Measurements from ENCODE around the gene GFRAL.

Gene GFRAL

DNA sequence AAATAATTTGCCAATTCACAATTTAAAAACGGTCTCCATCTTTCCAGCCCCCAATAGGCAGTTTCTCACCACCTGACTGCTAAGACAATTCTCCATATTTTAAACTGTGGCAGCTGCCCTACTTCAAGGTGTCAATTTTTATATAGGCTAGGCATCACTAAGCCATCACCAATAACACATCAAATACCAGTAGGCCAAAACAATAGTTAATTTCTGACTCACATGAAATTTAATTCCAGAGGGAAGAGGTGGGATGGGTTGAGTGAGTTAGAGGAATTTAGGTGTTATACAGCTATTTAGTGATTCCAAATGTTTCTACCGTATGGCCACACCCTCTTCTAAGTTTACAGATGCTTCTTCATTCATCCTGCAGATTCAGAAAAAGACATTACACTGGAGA is 49.9 kb downstream of the GFRAL start:
- H3K9me3 ChIP-seq (ENCODE audit: low read length), result no peaks in the 10 kb centered on the region
- H3K36me3 ChIP-seq (ENCODE audit: insufficient read depth, low read length), result no peaks in the 10 kb centered on the region
- H3K27ac ChIP-seq (ENCODE audit: low read depth, low read length), result no peak overlapping the region
- no peaks in the 10 kb centered on the region for H3K27me3 ChIP-seq (ENCODE audit: control insufficient read depth in 1 of 2, insufficient read depth in 2 of 2, low read length in 2 of 2)
- no peak overlapping the region for H3K9ac ChIP-seq (ENCODE audit: low read length)
- H3K4me1 ChIP-seq (ENCODE audit: insufficient read depth, low read length), result no peaks in the 10 kb centered on the region
- H3K4me3 ChIP-seq (ENCODE audit: low read depth in 1 of 2, low read length in 2 of 2), result no peak overlapping the region

DNA sequence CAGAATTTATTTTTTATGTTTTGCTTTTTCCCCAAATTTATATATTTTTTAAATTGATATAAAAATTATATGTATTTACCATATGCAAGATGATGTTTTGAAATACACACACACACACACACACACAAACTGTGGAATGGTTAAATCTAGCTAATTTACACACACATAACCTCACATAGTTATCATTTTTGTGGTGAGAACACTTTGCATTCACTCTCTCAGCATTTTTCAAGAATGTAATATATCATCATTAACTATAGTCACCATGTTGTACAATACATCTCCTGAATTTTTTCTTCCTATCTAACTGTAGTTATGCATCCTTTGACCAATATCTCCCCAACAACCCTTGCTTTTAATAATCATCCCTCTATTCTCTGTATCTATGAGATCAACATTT is 52.2 kb downstream of the GFRAL start:
- no peaks in the 10 kb centered on the region for H3K27me3 ChIP-seq (ENCODE audit: control insufficient read depth in 1 of 2, insufficient read depth in 2 of 2, low read length in 2 of 2)
- no peaks in the 10 kb centered on the region for H3K36me3 ChIP-seq (ENCODE audit: insufficient read depth, low read length)
- H3K4me1 ChIP-seq (ENCODE audit: insufficient read depth, low read length), result no peaks in the 10 kb centered on the region
- H3K4me3 ChIP-seq (ENCODE audit: low read depth in 1 of 2, low read length in 2 of 2), result no peak overlapping the region
- no peaks in the 10 kb centered on the region for H3K9me3 ChIP-seq (ENCODE audit: low read length)
- H3K27ac ChIP-seq (ENCODE audit: low read depth, low read length), result no peak overlapping the region
- no peak overlapping the region for H3K9ac ChIP-seq (ENCODE audit: low read length)

- Histone ChIP-seq H3K27ac (ENCODE audit: low read depth, low read length) (no peak overlapping the region), H3K4me3 (ENCODE audit: low read depth in 1 of 2, low read length in 2 of 2) (no peak overlapping the region)
Observed at GRCh38 chr6:55379895-55380294, 52.6 kb downstream of the GFRAL start.

DNA sequence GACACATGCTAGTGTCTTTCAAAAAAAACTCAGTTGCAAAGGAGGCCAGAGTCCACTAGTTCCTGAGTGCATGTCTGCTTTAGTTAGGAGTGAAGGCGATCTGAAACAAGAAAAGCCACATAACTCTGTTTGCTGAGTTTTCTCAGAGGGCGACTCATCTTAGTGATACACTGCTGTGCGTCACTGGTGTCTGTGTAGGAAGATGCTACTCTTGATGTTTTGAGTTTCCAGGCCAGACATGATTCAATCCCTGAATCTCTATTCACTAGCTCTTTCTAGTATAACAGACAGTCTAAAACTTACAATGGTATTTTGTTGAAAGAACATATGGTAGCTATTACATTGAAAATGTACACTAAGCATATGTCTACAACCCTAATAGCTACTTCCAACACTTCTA is 60.9 kb downstream of the GFRAL start:
- no peak overlapping the region for H3K27ac ChIP-seq (ENCODE audit: low read depth, low read length)
- no peaks in the 10 kb centered on the region for H3K36me3 ChIP-seq (ENCODE audit: insufficient read depth, low read length)
- no peaks in the 10 kb centered on the region for H3K27me3 ChIP-seq (ENCODE audit: control insufficient read depth in 1 of 2, insufficient read depth in 2 of 2, low read length in 2 of 2)
- H3K9me3 ChIP-seq (ENCODE audit: low read length), result no peaks in the 10 kb centered on the region
- no peak overlapping the region for H3K9ac ChIP-seq (ENCODE audit: low read length)
- H3K4me3 ChIP-seq (ENCODE audit: low read depth in 1 of 2, low read length in 2 of 2), result no peak overlapping the region
- H3K4me1 ChIP-seq (ENCODE audit: insufficient read depth, low read length), result no peaks in the 10 kb centered on the region

More at GRCh38 chr6:55379895-55380294, 52.6 kb downstream of the GFRAL start:
- no peak overlapping the region for H3K9ac ChIP-seq (ENCODE audit: low read length)
- no peaks in the 10 kb centered on the region for H3K27me3 ChIP-seq (ENCODE audit: control insufficient read depth in 1 of 2, insufficient read depth in 2 of 2, low read length in 2 of 2)
- no peaks in the 10 kb centered on the region for H3K4me1 ChIP-seq (ENCODE audit: insufficient read depth, low read length)
- H3K9me3 ChIP-seq (ENCODE audit: low read length), result no peaks in the 10 kb centered on the region
- no peaks in the 10 kb centered on the region for H3K36me3 ChIP-seq (ENCODE audit: insufficient read depth, low read length)

DNA sequence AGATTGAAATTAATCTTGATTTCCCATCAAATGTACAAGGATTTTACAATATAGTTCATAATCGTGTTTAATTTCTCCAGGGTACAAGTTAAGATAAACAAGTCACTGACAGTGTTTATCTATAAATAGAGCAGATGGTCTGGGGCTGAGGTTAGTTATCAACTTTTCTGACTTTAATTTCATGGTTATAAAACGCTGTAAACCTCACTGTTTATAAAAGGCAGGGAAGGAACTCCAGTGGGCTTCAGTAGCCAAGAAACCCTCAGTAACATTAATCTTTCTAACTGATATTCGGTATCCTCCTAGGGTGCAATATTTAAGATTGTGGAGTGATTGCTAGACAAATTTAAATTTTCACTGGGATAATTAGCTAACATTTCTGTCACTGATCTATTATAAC is 68.6 kb downstream of the GFRAL start:
- Histone ChIP-seq H3K4me1 (ENCODE audit: insufficient read depth, low read length) (peaks cover 5% of the 10 kb centered on the region), H3K9ac (ENCODE audit: low read length) (no peak overlapping the region), H3K4me3 (ENCODE audit: low read depth in 1 of 2, low read length in 2 of 2) (no peak overlapping the region), H3K27ac (ENCODE audit: low read depth, low read length) (no peak overlapping the region), H3K9me3 (ENCODE audit: low read length) (no peaks in the 10 kb centered on the region), H3K36me3 (ENCODE audit: insufficient read depth, low read length) (no peaks in the 10 kb centered on the region), H3K27me3 (ENCODE audit: control insufficient read depth in 1 of 2, insufficient read depth in 2 of 2, low read length in 2 of 2) (no peaks in the 10 kb centered on the region)

- H3K4me3 ChIP-seq (ENCODE audit: low read depth in 1 of 2, low read length in 2 of 2), result no peak overlapping the region
- no peaks in the 10 kb centered on the region for H3K27me3 ChIP-seq (ENCODE audit: control insufficient read depth in 1 of 2, insufficient read depth in 2 of 2, low read length in 2 of 2)
- no peak overlapping the region for H3K9ac ChIP-seq (ENCODE audit: low read length)
- peaks cover 5% of the 10 kb centered on the region for H3K4me1 ChIP-seq (ENCODE audit: insufficient read depth, low read length)
- no peaks in the 10 kb centered on the region for H3K36me3 ChIP-seq (ENCODE audit: insufficient read depth, low read length)
- no peaks in the 10 kb centered on the region for H3K9me3 ChIP-seq (ENCODE audit: low read length)
- no peak overlapping the region for H3K27ac ChIP-seq (ENCODE audit: low read depth, low read length)
Observed at GRCh38 chr6:55397986-55398385, 70.7 kb downstream of the GFRAL start.

GRCh38 chr6:55399351-55399750 is 72.1 kb downstream of the GFRAL start:
- H3K9ac ChIP-seq (ENCODE audit: low read length), result no peak overlapping the region
- H3K9me3 ChIP-seq (ENCODE audit: low read length), result no peaks in the 10 kb centered on the region
- H3K4me3 ChIP-seq (ENCODE audit: low read depth in 1 of 2, low read length in 2 of 2), result no peak overlapping the region
- no peaks in the 10 kb centered on the region for H3K36me3 ChIP-seq (ENCODE audit: insufficient read depth, low read length)
- no peak overlapping the region for H3K27ac ChIP-seq (ENCODE audit: low read depth, low read length)
- no peaks in the 10 kb centered on the region for H3K27me3 ChIP-seq (ENCODE audit: control insufficient read depth in 1 of 2, insufficient read depth in 2 of 2, low read length in 2 of 2)
- peaks cover 5% of the 10 kb centered on the region for H3K4me1 ChIP-seq (ENCODE audit: insufficient read depth, low read length)

GRCh38 chr6:55405474-55406235 is 78.4 kb downstream of the GFRAL start:
- no peak overlapping the region for H3K4me3 ChIP-seq (ENCODE audit: low read depth in 1 of 2, low read length in 2 of 2)
- no peaks in the 10 kb centered on the region for H3K27me3 ChIP-seq (ENCODE audit: control insufficient read depth in 1 of 2, insufficient read depth in 2 of 2, low read length in 2 of 2)
- H3K9ac ChIP-seq (ENCODE audit: low read length), result no peak overlapping the region
- H3K9me3 ChIP-seq (ENCODE audit: low read length), result no peaks in the 10 kb centered on the region
- no peak overlapping the region for H3K27ac ChIP-seq (ENCODE audit: low read depth, low read length)
- no peaks in the 10 kb centered on the region for H3K36me3 ChIP-seq (ENCODE audit: insufficient read depth, low read length)
- H3K4me1 ChIP-seq (ENCODE audit: insufficient read depth, low read length), result no peaks in the 10 kb centered on the region

GRCh38 chr6:55410674-55411073 is 83.4 kb downstream of the GFRAL start:
- H3K36me3 ChIP-seq (ENCODE audit: insufficient read depth, low read length), result no peaks in the 10 kb centered on the region
- H3K4me1 ChIP-seq (ENCODE audit: insufficient read depth, low read length), result no peaks in the 10 kb centered on the region
- no peaks in the 10 kb centered on the region for H3K9me3 ChIP-seq (ENCODE audit: low read length)
- no peaks in the 10 kb centered on the region for H3K27me3 ChIP-seq (ENCODE audit: control insufficient read depth in 1 of 2, insufficient read depth in 2 of 2, low read length in 2 of 2)
- no peak overlapping the region for H3K9ac ChIP-seq (ENCODE audit: low read length)
- H3K27ac ChIP-seq (ENCODE audit: low read depth, low read length), result no peak overlapping the region
- no peak overlapping the region for H3K4me3 ChIP-seq (ENCODE audit: low read depth in 1 of 2, low read length in 2 of 2)

GRCh38 chr6:55423933-55424332 is 96.7 kb downstream of the GFRAL start:
- H3K27ac ChIP-seq (ENCODE audit: low read depth, low read length), result no peak overlapping the region
- no peaks in the 10 kb centered on the region for H3K4me1 ChIP-seq (ENCODE audit: insufficient read depth, low read length)
- H3K9ac ChIP-seq (ENCODE audit: low read length), result no peak overlapping the region
- H3K4me3 ChIP-seq (ENCODE audit: low read depth in 1 of 2, low read length in 2 of 2), result no peak overlapping the region
- no peaks in the 10 kb centered on the region for H3K27me3 ChIP-seq (ENCODE audit: control insufficient read depth in 1 of 2, insufficient read depth in 2 of 2, low read length in 2 of 2)
- no peaks in the 10 kb centered on the region for H3K36me3 ChIP-seq (ENCODE audit: insufficient read depth, low read length)
- no peaks in the 10 kb centered on the region for H3K9me3 ChIP-seq (ENCODE audit: low read length)

DNA sequence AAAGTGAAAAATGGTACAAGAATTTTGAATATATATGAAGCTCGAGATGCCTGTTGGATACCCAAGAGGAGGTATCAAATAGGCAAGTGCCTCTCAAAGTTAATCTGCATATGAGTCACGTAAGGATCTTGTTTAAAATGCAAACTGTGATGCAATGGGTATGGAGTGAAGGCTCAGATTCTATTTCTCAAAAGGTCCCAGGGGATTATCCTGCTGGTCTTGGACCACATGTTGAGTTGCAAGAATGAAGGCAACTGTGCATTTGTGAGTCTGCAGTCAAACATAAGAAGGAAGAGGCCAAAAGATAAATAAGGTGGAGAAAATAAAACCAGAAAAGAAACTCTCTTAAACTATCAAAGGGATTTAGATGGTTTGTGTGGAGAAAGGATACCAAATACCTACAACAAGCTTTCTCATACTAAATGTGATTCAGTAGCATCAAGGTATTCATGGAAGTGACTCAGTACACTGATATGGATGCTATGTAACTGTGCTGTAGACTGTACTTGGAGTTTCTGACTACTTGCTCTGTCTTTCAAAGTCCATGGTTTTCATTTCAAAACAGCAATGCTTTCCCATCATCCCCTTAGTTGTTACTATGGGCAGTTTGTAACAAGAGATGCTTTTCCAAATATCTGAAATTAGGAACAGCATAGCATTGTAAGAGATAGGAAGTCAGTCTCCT is 106.3 kb downstream of the GFRAL start:
- Histone ChIP-seq H3K9ac (ENCODE audit: low read length) (no peak overlapping the region), H3K36me3 (ENCODE audit: insufficient read depth, low read length) (no peaks in the 10 kb centered on the region), H3K9me3 (ENCODE audit: low read length) (no peaks in the 10 kb centered on the region)

GRCh38 chr6:55437141-55437540 is 109.9 kb downstream of the GFRAL start:
- H3K27me3 ChIP-seq (ENCODE audit: control insufficient read depth in 1 of 2, insufficient read depth in 2 of 2, low read length in 2 of 2), result no peaks in the 10 kb centered on the region
- no peak overlapping the region for H3K27ac ChIP-seq (ENCODE audit: low read depth, low read length)
- H3K4me1 ChIP-seq (ENCODE audit: insufficient read depth, low read length), result no peaks in the 10 kb centered on the region
- H3K4me3 ChIP-seq (ENCODE audit: low read depth in 1 of 2, low read length in 2 of 2), result no peak overlapping the region
- no peaks in the 10 kb centered on the region for H3K9me3 ChIP-seq (ENCODE audit: low read length)
- H3K9ac ChIP-seq (ENCODE audit: low read length), result no peak overlapping the region
- H3K36me3 ChIP-seq (ENCODE audit: insufficient read depth, low read length), result no peaks in the 10 kb centered on the region

More for the DNA sequence above, 106.3 kb downstream of the GFRAL start:
- no peak overlapping the region for H3K4me3 ChIP-seq (ENCODE audit: low read depth in 1 of 2, low read length in 2 of 2)
- no peak overlapping the region for H3K27ac ChIP-seq (ENCODE audit: low read depth, low read length)
- H3K27me3 ChIP-seq (ENCODE audit: control insufficient read depth in 1 of 2, insufficient read depth in 2 of 2, low read length in 2 of 2), result no peaks in the 10 kb centered on the region
- H3K4me1 ChIP-seq (ENCODE audit: insufficient read depth, low read length), result no peaks in the 10 kb centered on the region
